ENCODE measurements around the gene TUBE1.

Gene TUBE1, protein sequence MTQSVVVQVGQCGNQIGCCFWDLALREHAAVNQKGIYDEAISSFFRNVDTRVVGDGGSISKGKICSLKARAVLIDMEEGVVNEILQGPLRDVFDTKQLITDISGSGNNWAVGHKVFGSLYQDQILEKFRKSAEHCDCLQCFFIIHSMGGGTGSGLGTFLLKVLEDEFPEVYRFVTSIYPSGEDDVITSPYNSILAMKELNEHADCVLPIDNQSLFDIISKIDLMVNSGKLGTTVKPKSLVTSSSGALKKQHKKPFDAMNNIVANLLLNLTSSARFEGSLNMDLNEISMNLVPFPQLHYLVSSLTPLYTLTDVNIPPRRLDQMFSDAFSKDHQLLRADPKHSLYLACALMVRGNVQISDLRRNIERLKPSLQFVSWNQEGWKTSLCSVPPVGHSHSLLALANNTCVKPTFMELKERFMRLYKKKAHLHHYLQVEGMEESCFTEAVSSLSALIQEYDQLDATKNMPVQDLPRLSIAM

DNA sequence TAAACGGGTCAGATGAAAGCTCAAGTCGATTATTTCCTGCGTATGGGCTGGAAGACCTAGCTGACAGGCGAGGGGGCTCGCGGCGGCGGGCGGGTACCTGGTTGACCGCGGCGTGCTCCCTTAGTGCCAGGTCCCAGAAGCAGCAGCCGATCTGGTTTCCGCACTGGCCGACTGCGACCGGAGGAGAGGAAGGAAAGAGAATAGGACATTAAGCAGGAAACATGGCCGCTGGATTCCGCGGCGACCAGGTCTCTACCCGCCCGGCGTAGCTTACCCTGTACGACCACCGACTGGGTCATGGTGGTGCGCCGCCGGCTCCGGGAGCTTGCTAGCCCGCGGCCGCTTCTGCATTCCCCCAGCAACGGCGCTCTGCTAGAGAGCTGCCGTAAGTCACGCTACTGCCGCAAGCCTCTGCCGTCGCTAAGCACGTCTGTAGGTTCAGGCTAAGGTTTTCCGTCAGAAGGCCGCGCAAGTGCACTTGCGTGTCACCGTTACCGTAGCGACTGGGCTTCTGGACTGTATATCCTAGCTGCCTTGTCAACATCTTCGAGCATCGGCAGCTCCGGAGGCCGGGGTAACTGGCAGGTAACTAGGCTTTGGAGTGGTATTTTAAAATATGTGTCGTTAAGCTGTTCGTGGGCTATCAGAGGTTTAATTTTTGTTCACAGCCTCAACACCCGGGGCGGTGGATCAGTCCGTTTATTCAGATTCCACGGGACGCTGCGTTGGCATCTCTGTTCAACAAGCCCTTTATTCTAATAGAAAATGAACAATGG lies at the start of gene TUBE1, which contains the start of gene FAM229B:
Gene TUBE1, minus strand, starts transcription at position 347 of the 776 bp plus-strand sequence. Its CDS starts 48 bp downstream, at position 299.
Gene FAM229B, plus strand, starts transcription at position 456 of the 776 bp plus-strand sequence. CDS start 11,693 bp downstream, outside the sequence.
- Histone ChIP-seq H3K4me3 (ENCODE audit: low read length) (peak within 1 kb of the TSS; percentile 99), H3K4me1 (ENCODE audit: control insufficient read depth, low read depth, low read length) (peaks cover 7% of the 10 kb centered on the region), H3K9me3 (ENCODE audit: control insufficient read depth, low read depth, low read length) (no peaks in the 10 kb centered on the region), H3K36me3 (ENCODE audit: control insufficient read depth, low read depth, low read length) (peaks cover 3% of the 10 kb centered on the region), H3K9ac (ENCODE audit: low read length) (peak within 1 kb of the TSS; percentile 88), H3K27ac (ENCODE audit: low read length) (peak within 1 kb of the TSS; percentile 65), H3K27me3 (ENCODE audit: control insufficient read depth, insufficient read depth, low read length) (peaks cover 9% of the 10 kb centered on the region)

DNA sequence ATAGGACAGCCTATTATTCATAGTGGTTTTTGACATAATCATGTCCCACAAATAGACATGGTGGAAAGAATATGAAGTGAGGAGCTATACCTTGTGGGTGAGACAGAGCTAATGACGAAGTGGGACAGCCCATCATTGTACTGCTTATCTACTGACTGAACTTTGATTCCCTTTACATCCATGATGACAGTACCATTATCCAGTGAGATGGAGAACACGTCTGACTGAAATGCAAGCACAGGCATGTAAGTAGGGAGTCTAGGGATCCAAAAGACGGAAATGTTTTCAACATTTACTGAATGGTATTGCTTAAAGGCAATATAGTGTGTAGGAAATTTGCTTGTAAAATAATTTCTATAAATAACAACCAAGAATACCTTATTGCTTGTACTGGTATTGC lies 43.6 kb upstream of the TUBE1 start:
- Histone ChIP-seq H3K4me3 (ENCODE audit: low read length) (no peak overlapping the region), H3K27me3 (ENCODE audit: control insufficient read depth, insufficient read depth, low read length) (no peaks in the 10 kb centered on the region), H3K27ac (ENCODE audit: low read length) (no peak overlapping the region), H3K9ac (ENCODE audit: low read length) (no peak overlapping the region), H3K9me3 (ENCODE audit: control insufficient read depth, low read depth, low read length) (no peaks in the 10 kb centered on the region), H3K36me3 (ENCODE audit: control insufficient read depth, low read depth, low read length) (no peaks in the 10 kb centered on the region), H3K4me1 (ENCODE audit: control insufficient read depth, low read depth, low read length) (no peaks in the 10 kb centered on the region)

DNA sequence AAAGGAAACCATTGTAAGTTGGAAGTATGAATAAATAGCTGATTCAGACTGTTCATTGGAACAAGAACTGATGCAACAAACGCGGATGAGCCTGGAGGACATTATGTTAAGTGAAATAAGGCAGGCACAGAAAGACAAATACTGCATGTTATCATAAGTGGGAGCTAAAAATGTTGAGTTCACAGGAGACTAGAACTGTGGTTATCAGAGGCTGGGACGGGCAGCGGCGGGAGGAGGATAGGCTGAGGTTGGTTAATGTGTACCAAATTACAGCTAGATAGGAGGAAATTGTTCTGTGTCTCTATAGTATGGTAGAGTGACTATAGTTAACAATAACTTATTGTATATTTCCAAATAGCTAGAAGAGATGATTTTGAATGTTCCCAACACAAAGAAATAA lies 40.9 kb upstream of the TUBE1 start:
- no peaks in the 10 kb centered on the region for H3K36me3 ChIP-seq (ENCODE audit: control insufficient read depth, low read depth, low read length)
- H3K4me3 ChIP-seq (ENCODE audit: low read length), result no peak overlapping the region
- H3K9me3 ChIP-seq (ENCODE audit: control insufficient read depth, low read depth, low read length), result no peaks in the 10 kb centered on the region
- H3K27me3 ChIP-seq (ENCODE audit: control insufficient read depth, insufficient read depth, low read length), result no peaks in the 10 kb centered on the region
- no peaks in the 10 kb centered on the region for H3K4me1 ChIP-seq (ENCODE audit: control insufficient read depth, low read depth, low read length)
- H3K9ac ChIP-seq (ENCODE audit: low read length), result no peak overlapping the region
- no peak overlapping the region for H3K27ac ChIP-seq (ENCODE audit: low read length)

DNA sequence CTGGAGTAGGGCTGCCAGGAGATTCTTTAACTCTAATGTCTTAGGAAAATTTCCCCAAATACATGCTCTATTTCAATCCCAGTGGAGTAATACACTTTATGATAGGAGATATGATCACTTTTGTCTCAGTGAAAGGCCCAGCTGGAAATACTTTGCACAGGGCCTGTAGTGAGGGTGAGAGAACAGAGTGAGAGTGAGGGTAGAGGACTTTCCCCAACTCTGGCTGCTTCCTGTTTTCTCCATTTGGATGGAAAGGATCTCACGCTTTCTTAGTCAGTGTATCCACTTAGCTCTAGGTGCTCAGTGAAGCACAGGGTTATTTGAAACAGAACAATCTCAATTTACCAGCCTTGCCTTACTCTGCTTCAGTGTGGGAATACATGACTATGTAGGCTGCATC lies 36.7 kb upstream of the TUBE1 start:
- Histone ChIP-seq H3K27ac (ENCODE audit: low read length) (no peak overlapping the region), H3K4me3 (ENCODE audit: low read length) (no peak overlapping the region), H3K27me3 (ENCODE audit: control insufficient read depth, insufficient read depth, low read length) (no peaks in the 10 kb centered on the region), H3K4me1 (ENCODE audit: control insufficient read depth, low read depth, low read length) (no peaks in the 10 kb centered on the region), H3K36me3 (ENCODE audit: control insufficient read depth, low read depth, low read length) (no peaks in the 10 kb centered on the region), H3K9me3 (ENCODE audit: control insufficient read depth, low read depth, low read length) (no peaks in the 10 kb centered on the region), H3K9ac (ENCODE audit: low read length) (no peak overlapping the region)

DNA sequence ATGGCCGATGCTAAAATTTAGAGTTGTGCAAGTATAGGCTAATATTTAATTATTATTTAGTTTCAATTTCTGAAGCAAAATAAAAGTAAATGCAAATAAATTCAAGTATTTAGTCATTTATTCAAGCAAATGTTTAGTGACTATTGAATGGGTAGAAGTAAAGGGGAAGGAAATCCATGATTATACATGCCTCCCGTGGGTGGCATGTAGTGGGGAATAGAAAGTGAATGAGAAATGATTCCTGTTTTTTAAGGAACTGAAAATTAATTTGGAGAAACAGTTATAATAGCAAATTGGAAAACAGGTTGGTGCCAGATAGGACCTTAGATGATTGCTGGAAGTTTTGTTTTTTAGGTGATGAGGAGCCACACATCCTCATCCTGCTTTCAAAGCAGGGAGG lies 35.5 kb upstream of the TUBE1 start:
- no peaks in the 10 kb centered on the region for H3K9me3 ChIP-seq (ENCODE audit: control insufficient read depth, low read depth, low read length)
- H3K4me3 ChIP-seq (ENCODE audit: low read length), result no peak overlapping the region
- no peaks in the 10 kb centered on the region for H3K36me3 ChIP-seq (ENCODE audit: control insufficient read depth, low read depth, low read length)
- no peaks in the 10 kb centered on the region for H3K4me1 ChIP-seq (ENCODE audit: control insufficient read depth, low read depth, low read length)
- H3K9ac ChIP-seq (ENCODE audit: low read length), result no peak overlapping the region
- H3K27me3 ChIP-seq (ENCODE audit: control insufficient read depth, insufficient read depth, low read length), result no peaks in the 10 kb centered on the region
- no peak overlapping the region for H3K27ac ChIP-seq (ENCODE audit: low read length)

DNA sequence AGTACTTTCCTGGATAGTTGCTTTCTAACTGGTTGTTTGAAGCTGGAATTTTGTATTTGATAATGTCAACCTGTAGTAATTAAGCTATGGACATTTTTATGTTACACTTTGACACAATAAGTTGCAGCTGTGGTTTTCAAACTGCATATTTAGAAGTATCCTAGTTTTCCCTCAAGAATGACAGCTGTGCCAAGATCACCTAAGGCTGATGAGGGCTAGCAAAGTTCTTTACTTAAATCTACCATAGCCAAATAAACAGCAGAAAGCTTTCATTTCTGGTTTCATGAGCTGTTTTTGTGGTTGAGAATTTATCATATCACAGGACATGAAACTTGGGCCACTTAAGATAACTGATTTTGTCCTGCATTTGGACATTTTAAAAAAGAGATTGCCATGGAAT lies 30.8 kb upstream of the TUBE1 start:
- Histone ChIP-seq H3K36me3 (ENCODE audit: control insufficient read depth, low read depth, low read length) (no peaks in the 10 kb centered on the region), H3K27ac (ENCODE audit: low read length) (no peak overlapping the region)

DNA sequence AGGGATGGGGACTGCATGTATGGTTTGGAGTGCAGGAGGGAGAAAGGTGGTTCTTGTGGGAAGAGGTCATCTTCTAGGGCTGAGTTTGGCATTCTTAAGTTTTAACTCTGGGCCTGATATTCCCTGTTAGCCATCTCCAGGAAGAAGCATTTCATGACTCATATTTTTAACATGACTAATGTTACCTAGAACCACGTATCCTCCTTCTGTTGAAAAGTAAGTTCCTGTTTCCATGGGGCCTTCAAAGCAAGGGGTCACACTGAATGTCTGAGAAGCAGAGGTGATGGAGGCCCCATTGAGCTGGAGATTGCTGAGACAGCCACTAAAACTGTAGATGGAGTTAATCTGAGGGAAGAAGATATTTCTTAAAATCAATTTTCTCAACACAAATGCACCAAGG lies 30.3 kb upstream of the TUBE1 start:
- Histone ChIP-seq H3K27me3 (ENCODE audit: control insufficient read depth, insufficient read depth, low read length) (no peaks in the 10 kb centered on the region), H3K4me1 (ENCODE audit: control insufficient read depth, low read depth, low read length) (no peaks in the 10 kb centered on the region)

More for the DNA sequence above, 30.8 kb upstream of the TUBE1 start:
- Histone ChIP-seq H3K9me3 (ENCODE audit: control insufficient read depth, low read depth, low read length) (no peaks in the 10 kb centered on the region), H3K4me3 (ENCODE audit: low read length) (no peak overlapping the region), H3K27me3 (ENCODE audit: control insufficient read depth, insufficient read depth, low read length) (no peaks in the 10 kb centered on the region), H3K9ac (ENCODE audit: low read length) (no peak overlapping the region), H3K4me1 (ENCODE audit: control insufficient read depth, low read depth, low read length) (no peaks in the 10 kb centered on the region)

DNA sequence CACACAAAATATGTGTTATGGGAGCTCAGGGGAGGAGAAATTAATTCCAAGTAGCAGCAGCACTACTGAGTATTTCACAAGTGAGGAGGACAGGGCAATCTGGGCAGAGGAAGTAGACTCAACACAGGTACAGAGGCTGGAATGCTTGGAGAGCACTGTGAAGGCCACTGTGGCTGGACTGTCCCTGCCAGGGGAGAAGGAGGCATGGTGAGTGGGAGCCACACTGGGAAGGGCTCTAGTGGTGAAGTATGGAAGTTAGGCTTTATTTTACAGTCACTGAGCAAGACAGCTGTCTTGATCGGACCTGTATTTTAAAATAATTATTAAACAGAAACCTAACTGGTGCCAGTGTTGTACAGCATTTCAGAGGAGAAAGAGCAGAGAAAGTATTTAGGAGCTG lies 28.9 kb upstream of the TUBE1 start:
- H3K9me3 ChIP-seq (ENCODE audit: control insufficient read depth, low read depth, low read length), result no peaks in the 10 kb centered on the region
- no peaks in the 10 kb centered on the region for H3K4me1 ChIP-seq (ENCODE audit: control insufficient read depth, low read depth, low read length)
- no peaks in the 10 kb centered on the region for H3K36me3 ChIP-seq (ENCODE audit: control insufficient read depth, low read depth, low read length)
- H3K9ac ChIP-seq (ENCODE audit: low read length), result no peak overlapping the region
- H3K27me3 ChIP-seq (ENCODE audit: control insufficient read depth, insufficient read depth, low read length), result no peaks in the 10 kb centered on the region
- no peak overlapping the region for H3K4me3 ChIP-seq (ENCODE audit: low read length)
- H3K27ac ChIP-seq (ENCODE audit: low read length), result no peak overlapping the region

More for the DNA sequence above, 30.3 kb upstream of the TUBE1 start:
- no peak overlapping the region for H3K9ac ChIP-seq (ENCODE audit: low read length)
- no peaks in the 10 kb centered on the region for H3K36me3 ChIP-seq (ENCODE audit: control insufficient read depth, low read depth, low read length)
- no peaks in the 10 kb centered on the region for H3K9me3 ChIP-seq (ENCODE audit: control insufficient read depth, low read depth, low read length)
- H3K4me3 ChIP-seq (ENCODE audit: low read length), result no peak overlapping the region
- no peak overlapping the region for H3K27ac ChIP-seq (ENCODE audit: low read length)

DNA sequence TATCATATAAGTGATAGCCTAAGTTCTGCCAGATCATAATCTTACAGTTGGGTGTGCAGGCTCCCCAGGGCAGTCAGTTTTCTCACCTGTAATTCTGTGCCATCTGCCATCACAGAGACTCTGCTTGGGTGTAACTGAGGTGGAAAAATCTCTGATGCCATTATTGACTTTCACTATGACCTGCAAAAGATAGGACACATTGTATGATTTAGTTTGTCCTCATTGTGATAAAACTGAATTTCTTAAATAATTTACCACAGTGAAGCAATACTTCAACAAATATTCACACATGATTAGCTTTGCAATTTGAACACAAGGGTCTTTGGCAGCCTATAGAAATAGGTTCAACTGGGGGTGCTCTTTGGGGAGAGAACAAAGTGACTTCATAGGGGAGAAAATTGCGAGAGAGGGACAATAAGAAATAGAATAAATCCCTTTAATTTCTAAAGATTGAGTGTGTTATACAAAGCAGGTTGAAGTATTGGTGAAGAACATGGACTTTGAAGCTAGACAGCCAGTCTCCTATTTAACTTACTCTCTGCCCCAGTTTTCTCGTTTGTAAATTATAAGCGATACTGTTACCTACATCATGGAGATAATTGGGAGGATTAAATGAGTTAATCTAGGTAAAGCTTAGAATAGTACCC lies 27.4 kb upstream of the TUBE1 start:
- no peaks in the 10 kb centered on the region for H3K27me3 ChIP-seq (ENCODE audit: control insufficient read depth, insufficient read depth, low read length)
- no peak overlapping the region for H3K4me3 ChIP-seq (ENCODE audit: low read length)
- no peak overlapping the region for H3K27ac ChIP-seq (ENCODE audit: low read length)
- no peak overlapping the region for H3K9ac ChIP-seq (ENCODE audit: low read length)
- no peaks in the 10 kb centered on the region for H3K4me1 ChIP-seq (ENCODE audit: control insufficient read depth, low read depth, low read length)
- H3K36me3 ChIP-seq (ENCODE audit: control insufficient read depth, low read depth, low read length), result no peaks in the 10 kb centered on the region
- no peaks in the 10 kb centered on the region for H3K9me3 ChIP-seq (ENCODE audit: control insufficient read depth, low read depth, low read length)

DNA sequence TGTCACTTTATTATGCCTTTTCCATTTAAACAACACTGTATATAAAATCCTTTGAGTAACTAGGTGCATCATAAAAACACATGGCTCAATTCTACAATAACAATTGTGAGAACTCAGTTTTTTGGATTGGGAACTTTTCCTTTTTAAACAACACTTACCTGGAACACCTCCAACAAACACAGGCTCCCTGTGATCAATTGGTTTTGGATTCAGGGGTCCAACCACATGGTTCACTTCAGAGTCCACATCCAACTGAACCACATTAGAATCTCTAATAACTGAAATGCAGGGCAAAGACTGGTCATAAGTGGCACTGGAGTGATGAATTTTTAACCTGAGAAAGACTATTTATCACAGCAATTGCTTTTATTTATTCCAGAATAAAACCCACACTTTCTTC lies 26.6 kb upstream of the TUBE1 start:
- Histone ChIP-seq H3K9me3 (ENCODE audit: control insufficient read depth, low read depth, low read length) (no peaks in the 10 kb centered on the region), H3K4me3 (ENCODE audit: low read length) (no peak overlapping the region), H3K9ac (ENCODE audit: low read length) (no peak overlapping the region), H3K4me1 (ENCODE audit: control insufficient read depth, low read depth, low read length) (no peaks in the 10 kb centered on the region), H3K36me3 (ENCODE audit: control insufficient read depth, low read depth, low read length) (no peaks in the 10 kb centered on the region), H3K27ac (ENCODE audit: low read length) (no peak overlapping the region), H3K27me3 (ENCODE audit: control insufficient read depth, insufficient read depth, low read length) (no peaks in the 10 kb centered on the region)

DNA sequence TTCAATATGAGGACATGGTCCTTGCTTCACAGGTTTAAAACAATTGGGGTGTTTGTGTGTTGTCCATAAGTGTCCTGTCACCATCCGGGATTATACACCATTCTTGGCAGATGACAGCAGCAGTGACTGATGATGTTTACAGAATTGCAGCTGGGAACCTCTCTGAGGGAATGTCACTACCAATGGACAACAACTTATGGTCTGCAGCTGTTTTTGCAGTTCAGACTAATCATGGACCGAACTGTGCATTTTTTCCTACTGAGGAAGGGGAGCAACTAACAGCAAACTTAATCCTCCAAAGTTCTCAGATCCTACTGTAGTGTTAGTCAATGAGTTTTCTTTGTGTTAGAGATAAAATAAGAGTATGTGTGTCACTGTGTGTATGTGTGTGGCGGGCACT lies 26.1 kb upstream of the TUBE1 start:
- Histone ChIP-seq H3K9ac (ENCODE audit: low read length) (no peak overlapping the region), H3K27ac (ENCODE audit: low read length) (no peak overlapping the region), H3K4me1 (ENCODE audit: control insufficient read depth, low read depth, low read length) (no peaks in the 10 kb centered on the region), H3K9me3 (ENCODE audit: control insufficient read depth, low read depth, low read length) (no peaks in the 10 kb centered on the region), H3K36me3 (ENCODE audit: control insufficient read depth, low read depth, low read length) (no peaks in the 10 kb centered on the region), H3K27me3 (ENCODE audit: control insufficient read depth, insufficient read depth, low read length) (no peaks in the 10 kb centered on the region), H3K4me3 (ENCODE audit: low read length) (no peak overlapping the region)

Data from iPS-18a (cell line).